Panc1 (cell line): ENCODE results near the gene WDR27. TPM values are rescaled to one million over a fixed set of nuclear protein-coding genes. Genes with fewer than 3 reads are reported as not detected.

Experiments used
- ATAC-seq: fragments of 200-7000 bp; cut with Tn5 transposase; 2 replicates; pipeline ENCODE4 v1.9.1; 2020; ENCODE audit warnings: mild to moderate bottlenecking, moderate library complexity
- BruUV-seq: library from RNA; stranded (reverse); fragments of 400-500 nt; replicated peaks from 2 replicates; lab custom pipeline; 2021; lab: Mats Ljungman, UMichigan
- CTCF ChIA-PET: fragments of 300-600 bp; sonication (Branson Sonifier 250); formaldehyde crosslinking; loops from one replicate; lab custom pipeline; 2022; ENCODE audit warnings: antibody characterized with exemption; lab: Charles Lee
- POLR2A ChIA-PET: fragments of 300-600 bp; sonication (Branson Sonifier 250); formaldehyde crosslinking; loops from one replicate; lab custom pipeline; 2022; ENCODE audit warnings: antibody characterized with exemption; lab: Charles Lee
- DNase-seq: peaks from one replicate; pipeline ENCODE4 v3.0.0-alpha.2; 2010; ENCODE audit warnings: low read depth, low spot score
- H3K27ac ChIP-seq: 2 replicates; pipeline ENCODE4 v1.5.1; 2011; ENCODE audit warnings: mild to moderate bottlenecking, low read length, inconsistent platforms
- H3K27me3 ChIP-seq: fragments of 200-500 bp; sonication (Bioruptor generic); 2 replicates; pipeline ENCODE4 v1.6.0; 2014; ENCODE audit warnings: low read length, inconsistent platforms; ENCODE audit not compliant: control insufficient read depth, insufficient read depth
- H3K36me3 ChIP-seq: fragments of 200-500 bp; sonication (Bioruptor generic); 2 replicates; pipeline ENCODE4 v1.5.1; 2014; ENCODE audit warnings: inconsistent platforms, mild to moderate bottlenecking, low read length, moderate library complexity; ENCODE audit not compliant: control insufficient read depth, insufficient read depth
- H3K4me1 ChIP-seq: 2 replicates; pipeline ENCODE4 v1.5.1; 2011; ENCODE audit warnings: inconsistent platforms, mild to moderate bottlenecking, low read length, moderate library complexity; ENCODE audit not compliant: control insufficient read depth, insufficient read depth
- H3K4me3 ChIP-seq, 2 experiments: 2 replicates each; pipeline ENCODE4 v1.5.1; 2011 to 2012; ENCODE audit warnings: low read depth in 2 of 2, low read length in 2 of 2, mild to moderate bottlenecking in 2 of 2, inconsistent platforms in 1 of 2, moderate library complexity in 1 of 2
- H3K9me3 ChIP-seq: fragments of 200-500 bp; sonication (Bioruptor generic); 2 replicates; pipeline ENCODE4 v1.5.1; 2014; ENCODE audit warnings: low read depth, mild to moderate bottlenecking, inconsistent platforms, low read length, moderate library complexity; ENCODE audit not compliant: control insufficient read depth, insufficient read depth
- CTCF ChIP-seq: fragments of 450-650 bp; IDR thresholded peaks from 2 replicates; pipeline ENCODE4 v1.5.1; 2017; ENCODE audit warnings: mild to moderate bottlenecking
- POLR2AphosphoS5 ChIP-seq: IDR thresholded peaks from 2 replicates; pipeline ENCODE4 v1.6.1; 2012; ENCODE audit warnings: mild to moderate bottlenecking, low read depth, low read length, moderate library complexity
- REST ChIP-seq, 2 experiments: IDR thresholded peaks; 2 replicates each; pipeline ENCODE4 v1.6.1; 2011 to 2012; ENCODE audit warnings: low read depth in 2 of 2, control low read depth in 1 of 2, low read length in 1 of 2, mild to moderate bottlenecking in 1 of 2, moderate library complexity in 1 of 2; ENCODE audit not compliant: insufficient read depth in 1 of 2
- SIN3A ChIP-seq: IDR thresholded peaks from 2 replicates; pipeline ENCODE4 v1.6.1; 2012; ENCODE audit warnings: low read depth, mild to moderate bottlenecking, low read length, moderate library complexity, borderline replicate concordance; ENCODE audit not compliant: insufficient read depth
- TCF7L2 ChIP-seq: IDR thresholded peaks from 2 replicates; pipeline ENCODE4 v1.6.1; 2011; ENCODE audit warnings: mild to moderate bottlenecking, low read depth, low read length, inconsistent platforms
- in situ Hi-C: cut with HindIII; loops from 2 replicates; pipeline ENCODE4 v1.10.0; 2016; ENCODE audit warnings: low sequenced_read_pairs, low pct_unique_long_range_greater_than_20kb
- intact Hi-C: fragments of 100-400 bp; cut with micrococcal nuclease; formaldehyde crosslinking; loops from one replicate; pipeline ENCODE4 v1.10.0; 2022; ENCODE audit not compliant: unreplicated experiment
- total RNA-seq: library from RNA; stranded (reverse); gene quantifications from one replicate; pipeline ENCODE4 v1.2.1, GENCODE V29; 2021; ENCODE audit not compliant: unreplicated experiment

The WDR27 gene
- total RNA-seq, 1 experiment from 2014 or later = 56.3 TPM

- POLR2A ChIA-PET = interaction anchor here (0.6 to 0.7 kb wide), 2 partner anchors 183 to 194 kb away, joined by 3 read pairs; no protein-coding TSS in a partner anchor
- no peak for ATAC-seq
- DNase-seq = no peak
Observed at GRCh38 chr6:169629256-169629655, 72.6 kb downstream of the WDR27 start.

DNA sequence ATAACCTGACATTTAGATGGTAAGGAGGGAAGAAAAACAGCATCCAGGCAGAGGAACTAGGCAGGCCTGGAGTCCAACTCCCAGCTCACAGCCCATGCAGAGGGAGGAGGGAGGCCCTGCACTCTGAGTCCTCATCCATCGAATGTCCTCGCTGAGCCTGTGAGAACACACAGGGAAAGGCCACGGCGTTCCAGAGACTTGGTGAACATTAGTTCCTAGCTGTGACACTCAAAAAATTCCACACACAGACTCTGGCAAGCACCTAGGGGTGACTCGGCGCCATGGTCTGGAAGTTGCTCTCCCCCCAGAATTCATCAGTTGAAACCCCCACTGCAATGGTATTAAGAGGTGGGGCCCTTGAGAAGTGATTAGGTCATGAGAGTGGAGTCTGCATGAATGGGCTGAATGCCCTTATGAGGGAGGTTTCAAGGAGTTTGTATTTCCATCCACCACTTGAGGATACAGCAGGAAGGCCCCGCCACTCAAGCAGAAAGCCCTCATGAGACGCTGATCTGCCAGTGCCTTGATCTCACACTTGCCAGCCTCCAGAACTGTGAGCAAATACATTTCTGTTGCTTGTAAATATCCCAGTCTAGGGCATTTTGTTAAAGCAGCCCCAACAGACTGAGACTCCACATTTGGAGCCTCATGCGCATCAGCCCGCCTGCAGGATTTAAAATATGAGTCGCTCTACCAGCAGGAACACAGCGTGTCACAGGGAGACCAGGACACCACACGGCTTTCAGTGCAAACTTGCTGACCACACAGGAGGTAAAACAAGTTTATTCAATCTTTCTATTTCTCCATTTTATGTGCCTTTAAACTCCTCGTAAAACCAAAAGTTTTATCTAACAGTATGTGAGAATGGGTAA lies 73.9 kb downstream of the WDR27 start:
- ChIA-PET CTCF (no interaction called here), POLR2A (no interaction called here)
- in situ Hi-C loops (no loop called here), intact Hi-C loops (no loop called here)
- Histone ChIP-seq H3K27me3 (no peaks in the 10 kb centered on the region), H3K27ac (no peak overlapping the region), H3K36me3 (no peaks in the 10 kb centered on the region), H3K4me3 (no peak overlapping the region), H3K4me1 (no peaks in the 10 kb centered on the region), H3K9me3 (no peaks in the 10 kb centered on the region)
- no peak for ATAC-seq
- no TSS peak for BruUV-seq
- no peak for DNase-seq
- TF ChIP-seq TCF7L2 (no peak), SIN3A (no peak), REST (IDR thresholded peaks at IDR 0.05; ENCODE audit: insufficient read depth in 1 of 2, low read depth in 2 of 2, low read length in 1 of 2) (no peak), POLR2AphosphoS5 (no peak)

More at GRCh38 chr6:169629256-169629655, 72.6 kb downstream of the WDR27 start:
- TF ChIP-seq SIN3A = no peak
- no peak for TF ChIP-seq POLR2AphosphoS5
- no peak for TF ChIP-seq CTCF
- TF ChIP-seq REST (IDR thresholded peaks at IDR 0.05; ENCODE audit: insufficient read depth in 1 of 2, low read depth in 2 of 2, low read length in 1 of 2) = no peak
- TF ChIP-seq TCF7L2 = no peak
- intact Hi-C loops = no loop called here
- Histone ChIP-seq H3K27ac (no peak overlapping the region), H3K9me3 (no peaks in the 10 kb centered on the region), H3K36me3 (peaks cover 5% of the 10 kb centered on the region), H3K4me3 (no peak overlapping the region), H3K27me3 (no peaks in the 10 kb centered on the region), H3K4me1 (no peaks in the 10 kb centered on the region)
- CTCF ChIA-PET = no interaction called here
- no TSS peak for BruUV-seq
- in situ Hi-C loops = no loop called here
